ENCODE results near the gene F7.

- TF ChIP-seq CTCF (IDR thresholded peaks at IDR 0.05) (no peak), POLR2A (IDR thresholded peaks at IDR 0.05) (no peak), EP300 (IDR thresholded peaks at IDR 0.05) (no peak), POLR2AphosphoS5 (IDR thresholded peaks at IDR 0.05) (no peak)
These were observed 16.9 kb upstream of the F7 start for GRCh38 chr13:113088691-113089020.

Data from sigmoid colon (tissue), 4 donors.